ENCODE data around the gene QSOX2.

Gene QSOX2

GRCh38 chr9:136245219-136246150 lies at the start of gene QSOX2:
Gene QSOX2, minus strand, starts transcription at chr9:136245812. Its CDS starts 9 bp downstream, at chr9:136245803.
- no peaks in the 10 kb centered on the region for H3K27me3 ChIP-seq (ENCODE audit: control insufficient read depth, insufficient read depth, low read length)
- no peaks in the 10 kb centered on the region for H3K36me3 ChIP-seq (ENCODE audit: control insufficient read depth, insufficient read depth, low read length)
- no peaks in the 10 kb centered on the region for H3K9me3 ChIP-seq (ENCODE audit: control insufficient read depth, insufficient read depth, low read depth, low read length)
- peaks cover 43% of the 10 kb centered on the region for H3K4me1 ChIP-seq (ENCODE audit: control insufficient read depth, insufficient read depth, low read length)
- H3K27ac ChIP-seq (ENCODE audit: low read depth, low read length), result no peak within 1 kb of the TSS
- peak within 1 kb of the TSS; percentile 41 for H3K9ac ChIP-seq (ENCODE audit: low read length)
- H3K4me3 ChIP-seq (ENCODE audit: low read depth, low read length), result peak within 1 kb of the TSS; percentile 61

GRCh38 chr9:136295055-136295454 lies 49.4 kb upstream of the QSOX2 start:
- peaks cover 12% of the 10 kb centered on the region for H3K9me3 ChIP-seq (ENCODE audit: control insufficient read depth, insufficient read depth, low read depth, low read length)
- H3K9ac ChIP-seq (ENCODE audit: low read length), result no peak overlapping the region
- H3K4me3 ChIP-seq (ENCODE audit: low read depth, low read length), result no peak overlapping the region
- H3K27me3 ChIP-seq (ENCODE audit: control insufficient read depth, insufficient read depth, low read length), result no peaks in the 10 kb centered on the region
- H3K27ac ChIP-seq (ENCODE audit: low read depth, low read length), result no peak overlapping the region
- no peaks in the 10 kb centered on the region for H3K36me3 ChIP-seq (ENCODE audit: control insufficient read depth, insufficient read depth, low read length)
- H3K4me1 ChIP-seq (ENCODE audit: control insufficient read depth, insufficient read depth, low read length), result no peaks in the 10 kb centered on the region; the same call in 1 of the 2 replicates

GRCh38 chr9:136294437-136294836 lies 48.8 kb upstream of the QSOX2 start:
- H3K9ac ChIP-seq (ENCODE audit: low read length), result no peak overlapping the region
- no peaks in the 10 kb centered on the region for H3K36me3 ChIP-seq (ENCODE audit: control insufficient read depth, insufficient read depth, low read length)
- no peak overlapping the region for H3K27ac ChIP-seq (ENCODE audit: low read depth, low read length)
- H3K4me3 ChIP-seq (ENCODE audit: low read depth, low read length), result no peak overlapping the region
- H3K9me3 ChIP-seq (ENCODE audit: control insufficient read depth, insufficient read depth, low read depth, low read length), result peaks cover 12% of the 10 kb centered on the region
- no peaks in the 10 kb centered on the region for H3K27me3 ChIP-seq (ENCODE audit: control insufficient read depth, insufficient read depth, low read length)
- H3K4me1 ChIP-seq (ENCODE audit: control insufficient read depth, insufficient read depth, low read length), result no peaks in the 10 kb centered on the region; the same call in 1 of the 2 replicates

- Histone ChIP-seq H3K9ac (ENCODE audit: low read length) (no peak overlapping the region), H3K27ac (ENCODE audit: low read depth, low read length) (no peak overlapping the region), H3K4me1 (ENCODE audit: control insufficient read depth, insufficient read depth, low read length) (no peaks in the 10 kb centered on the region; the same call in 1 of the 2 replicates), H3K9me3 (ENCODE audit: control insufficient read depth, insufficient read depth, low read depth, low read length) (peaks cover 12% of the 10 kb centered on the region), H3K27me3 (ENCODE audit: control insufficient read depth, insufficient read depth, low read length) (no peaks in the 10 kb centered on the region), H3K36me3 (ENCODE audit: control insufficient read depth, insufficient read depth, low read length) (no peaks in the 10 kb centered on the region), H3K4me3 (ENCODE audit: low read depth, low read length) (no peak overlapping the region)
These were observed 48.0 kb upstream of the QSOX2 start for GRCh38 chr9:136293476-136294077.

GRCh38 chr9:136292591-136293448 lies 47.2 kb upstream of the QSOX2 start:
- Histone ChIP-seq H3K9ac (ENCODE audit: low read length) (no peak overlapping the region), H3K27ac (ENCODE audit: low read depth, low read length) (no peak overlapping the region), H3K4me1 (ENCODE audit: control insufficient read depth, insufficient read depth, low read length) (no peaks in the 10 kb centered on the region), H3K4me3 (ENCODE audit: low read depth, low read length) (no peak overlapping the region), H3K9me3 (ENCODE audit: control insufficient read depth, insufficient read depth, low read depth, low read length) (peaks cover 12% of the 10 kb centered on the region), H3K27me3 (ENCODE audit: control insufficient read depth, insufficient read depth, low read length) (no peaks in the 10 kb centered on the region), H3K36me3 (ENCODE audit: control insufficient read depth, insufficient read depth, low read length) (no peaks in the 10 kb centered on the region)

- Histone ChIP-seq H3K4me1 (ENCODE audit: control insufficient read depth, insufficient read depth, low read length) (no peaks in the 10 kb centered on the region), H3K36me3 (ENCODE audit: control insufficient read depth, insufficient read depth, low read length) (no peaks in the 10 kb centered on the region), H3K9ac (ENCODE audit: low read length) (no peak overlapping the region), H3K4me3 (ENCODE audit: low read depth, low read length) (no peak overlapping the region), H3K27ac (ENCODE audit: low read depth, low read length) (no peak overlapping the region), H3K9me3 (ENCODE audit: control insufficient read depth, insufficient read depth, low read depth, low read length) (peaks cover 12% of the 10 kb centered on the region), H3K27me3 (ENCODE audit: control insufficient read depth, insufficient read depth, low read length) (no peaks in the 10 kb centered on the region)
These were observed 46.5 kb upstream of the QSOX2 start for GRCh38 chr9:136292026-136292538.

GRCh38 chr9:136291306-136292025 lies 45.9 kb upstream of the QSOX2 start:
- H3K36me3 ChIP-seq (ENCODE audit: control insufficient read depth, insufficient read depth, low read length), result no peaks in the 10 kb centered on the region
- H3K4me1 ChIP-seq (ENCODE audit: control insufficient read depth, insufficient read depth, low read length), result no peaks in the 10 kb centered on the region
- H3K9me3 ChIP-seq (ENCODE audit: control insufficient read depth, insufficient read depth, low read depth, low read length), result peaks cover 12% of the 10 kb centered on the region
- no peaks in the 10 kb centered on the region for H3K27me3 ChIP-seq (ENCODE audit: control insufficient read depth, insufficient read depth, low read length)
- H3K27ac ChIP-seq (ENCODE audit: low read depth, low read length), result no peak overlapping the region
- H3K9ac ChIP-seq (ENCODE audit: low read length), result no peak overlapping the region
- no peak overlapping the region for H3K4me3 ChIP-seq (ENCODE audit: low read depth, low read length)

GRCh38 chr9:136290508-136291000 lies 44.9 kb upstream of the QSOX2 start:
- Histone ChIP-seq H3K36me3 (ENCODE audit: control insufficient read depth, insufficient read depth, low read length) (no peaks in the 10 kb centered on the region), H3K27me3 (ENCODE audit: control insufficient read depth, insufficient read depth, low read length) (no peaks in the 10 kb centered on the region)

GRCh38 chr9:136289651-136290507 lies 44.3 kb upstream of the QSOX2 start:
- Histone ChIP-seq H3K4me1 (ENCODE audit: control insufficient read depth, insufficient read depth, low read length) (no peaks in the 10 kb centered on the region), H3K9ac (ENCODE audit: low read length) (no peak overlapping the region), H3K9me3 (ENCODE audit: control insufficient read depth, insufficient read depth, low read depth, low read length) (peaks cover 12% of the 10 kb centered on the region), H3K27ac (ENCODE audit: low read depth, low read length) (no peak overlapping the region), H3K27me3 (ENCODE audit: control insufficient read depth, insufficient read depth, low read length) (no peaks in the 10 kb centered on the region), H3K4me3 (ENCODE audit: low read depth, low read length) (no peak overlapping the region), H3K36me3 (ENCODE audit: control insufficient read depth, insufficient read depth, low read length) (no peaks in the 10 kb centered on the region)

More at GRCh38 chr9:136290508-136291000, 44.9 kb upstream of the QSOX2 start:
- H3K27ac ChIP-seq (ENCODE audit: low read depth, low read length), result no peak overlapping the region
- H3K4me1 ChIP-seq (ENCODE audit: control insufficient read depth, insufficient read depth, low read length), result no peaks in the 10 kb centered on the region
- no peak overlapping the region for H3K4me3 ChIP-seq (ENCODE audit: low read depth, low read length)
- H3K9me3 ChIP-seq (ENCODE audit: control insufficient read depth, insufficient read depth, low read depth, low read length), result peaks cover 12% of the 10 kb centered on the region
- no peak overlapping the region for H3K9ac ChIP-seq (ENCODE audit: low read length)
